Measurements from ENCODE around the gene MBD6. TPM values are rescaled to one million over a fixed set of nuclear protein-coding genes. Genes with fewer than 3 reads are reported as not detected.
A peak's percentile ranks its signal among the peaks of the same experiment; 100 is the strongest.

MBD6 gene
- total RNA-seq, 2 experiments from 2014 or later, result 23.9 to 110 TPM

DNA sequence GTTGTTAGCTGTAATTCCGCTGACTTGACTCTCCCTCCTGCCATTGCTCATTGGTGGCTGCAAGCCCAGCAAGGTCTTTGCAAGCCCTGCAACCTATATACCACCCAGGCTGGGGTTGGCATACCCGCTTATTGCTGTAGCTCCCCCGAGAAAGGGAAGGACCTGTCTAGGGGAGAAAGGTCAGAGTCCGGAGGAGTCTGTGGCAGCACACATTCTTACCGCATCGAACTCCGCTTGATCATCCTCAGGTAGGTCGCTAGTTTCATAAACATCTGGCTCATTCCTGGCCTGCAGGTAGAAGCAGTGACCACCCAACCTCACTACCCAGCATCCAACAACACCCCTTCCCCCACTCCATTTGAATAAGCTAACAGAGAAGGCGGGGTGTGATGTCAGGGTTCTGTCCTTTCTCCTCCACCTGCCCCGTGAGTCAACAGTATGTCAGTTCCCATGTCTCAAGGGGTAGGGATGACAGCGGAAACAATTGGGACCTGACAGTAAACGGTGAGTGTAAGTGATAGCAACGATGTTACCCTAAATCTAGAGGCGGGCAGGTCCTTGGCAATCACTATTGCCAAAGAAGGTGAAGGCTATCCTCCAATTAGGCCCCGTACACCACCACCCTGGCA, 23.3 kb downstream of the MBD6 start:
- H2AFZ ChIP-seq (ENCODE audit: low read length), result no peak overlapping the region
- intact Hi-C loops (cut with micrococcal nuclease; ENCODE audit: unreplicated experiment), result loop anchor here (2.0 kb wide), 1 partner anchor 23 kb away; the partner anchor contains the start of gene MBD6
- no peak for DNase-seq (ENCODE audit: low spot score)

DNA sequence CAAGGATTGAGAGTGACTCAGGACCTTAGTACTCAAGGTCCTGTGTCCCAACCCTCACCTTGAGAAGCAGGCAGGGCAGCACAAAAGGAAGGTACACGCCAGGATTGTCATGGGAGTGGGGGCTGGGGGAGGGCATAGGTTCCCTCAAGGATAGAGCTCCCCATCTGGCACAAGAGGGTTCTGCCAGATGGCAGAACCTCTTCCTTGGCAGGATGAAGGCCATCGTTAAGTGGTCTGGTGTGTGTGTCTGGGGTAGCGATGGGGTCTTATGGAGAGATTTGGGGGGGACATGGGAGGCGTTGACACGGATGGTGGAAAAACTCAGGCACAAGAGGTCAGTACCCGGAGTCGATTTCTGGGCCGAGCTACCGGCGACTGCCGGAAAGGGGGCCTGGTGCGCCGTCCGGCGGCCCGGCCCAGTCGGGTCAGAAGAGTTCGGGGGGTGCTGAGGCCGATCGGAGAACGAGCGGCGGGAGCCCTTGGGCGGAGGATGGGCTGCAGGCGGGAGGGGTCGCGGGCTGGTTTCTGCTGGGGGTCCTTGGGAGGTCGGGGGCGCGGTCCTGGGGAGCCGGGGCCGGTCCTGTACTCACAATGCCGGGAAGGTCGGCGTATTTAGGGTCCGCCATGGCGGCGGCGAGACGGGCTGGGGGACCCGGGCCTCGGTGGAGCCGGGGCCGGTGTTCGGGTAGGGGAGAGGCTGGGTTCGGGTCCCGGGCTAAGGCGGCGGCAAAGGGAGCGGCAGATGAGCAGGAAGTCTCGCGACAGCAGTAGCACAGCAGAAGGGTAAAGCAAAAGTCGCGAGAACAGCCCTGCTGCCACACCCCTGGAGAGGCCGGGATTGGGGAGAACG, 24.0 kb downstream of the MBD6 start, which contains the start of gene DCTN2:
DCTN2 (minus strand) TSS at position 755 of the 850 bp plus-strand sequence; CDS start at position 626, 129 bp downstream.
- Histone ChIP-seq H3K79me2 (ENCODE audit: insufficient read depth, low read depth, low read length) (peaks cover 16% of the 10 kb centered on the region; the same call in 1 of the 2 replicates), H3K9me2 (ENCODE audit: insufficient read depth, low read length) (no peaks in the 10 kb centered on the region), H4K20me1 (ENCODE audit: insufficient read depth, low read length) (no peaks in the 10 kb centered on the region), H3K27ac (ENCODE audit: low read depth, low read length, poor library complexity, severe bottlenecking) (peak within 1 kb of the TSS; percentile 11), H3K36me3 (ENCODE audit: insufficient read depth, low read length) (no peaks in the 10 kb centered on the region), H3K4me2 (ENCODE audit: low read length) (peak within 1 kb of the TSS; percentile 71), H2AFZ (ENCODE audit: low read length) (peak within 1 kb of the TSS; percentile 90), H3K4me3 (ENCODE audit: low read depth, low read length, poor library complexity, severe bottlenecking) (peak within 1 kb of the TSS; percentile 86), H3K9me3 (ENCODE audit: low read length) (no peaks in the 10 kb centered on the region), H3K4me1 (ENCODE audit: insufficient read depth, low read length, poor library complexity, severe bottlenecking) (peaks cover 23% of the 10 kb centered on the region)
- ChIA-PET CTCF (ENCODE audit: unreplicated experiment) (interaction anchor here (0.5 to 0.6 kb wide), 2 partner anchors 91 to 196 kb away, joined by 3 to 4 read pairs; partner anchors contain the start of gene INHBE), POLR2A (interaction anchor here (0.5 to 1.4 kb wide), 8 partner anchors 9 to 195 kb away, joined by 3 to 5 read pairs (median 4); partner anchors contain the start of gene DDIT3)
- intact Hi-C loops (cut with micrococcal nuclease; ENCODE audit: unreplicated experiment), result loop anchor here (2.0 kb wide), 1 partner anchor 24 kb away; the partner anchor contains the start of gene MBD6
- BruUV-seq (replicated peaks), result no TSS peak
- TF ChIP-seq EZH2phosphoT487 (IDR thresholded peaks at IDR 0.05; ENCODE audit: borderline replicate concordance, low read depth, low read length), result no peak
- TF ChIP-seq, protein P1, sequence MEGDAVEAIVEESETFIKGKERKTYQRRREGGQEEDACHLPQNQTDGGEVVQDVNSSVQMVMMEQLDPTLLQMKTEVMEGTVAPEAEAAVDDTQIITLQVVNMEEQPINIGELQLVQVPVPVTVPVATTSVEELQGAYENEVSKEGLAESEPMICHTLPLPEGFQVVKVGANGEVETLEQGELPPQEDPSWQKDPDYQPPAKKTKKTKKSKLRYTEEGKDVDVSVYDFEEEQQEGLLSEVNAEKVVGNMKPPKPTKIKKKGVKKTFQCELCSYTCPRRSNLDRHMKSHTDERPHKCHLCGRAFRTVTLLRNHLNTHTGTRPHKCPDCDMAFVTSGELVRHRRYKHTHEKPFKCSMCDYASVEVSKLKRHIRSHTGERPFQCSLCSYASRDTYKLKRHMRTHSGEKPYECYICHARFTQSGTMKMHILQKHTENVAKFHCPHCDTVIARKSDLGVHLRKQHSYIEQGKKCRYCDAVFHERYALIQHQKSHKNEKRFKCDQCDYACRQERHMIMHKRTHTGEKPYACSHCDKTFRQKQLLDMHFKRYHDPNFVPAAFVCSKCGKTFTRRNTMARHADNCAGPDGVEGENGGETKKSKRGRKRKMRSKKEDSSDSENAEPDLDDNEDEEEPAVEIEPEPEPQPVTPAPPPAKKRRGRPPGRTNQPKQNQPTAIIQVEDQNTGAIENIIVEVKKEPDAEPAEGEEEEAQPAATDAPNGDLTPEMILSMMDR (conservative IDR thresholded peaks at IDR 0.05; ENCODE audit: low read length), result peak; percentile 40
- DNase-seq (ENCODE audit: low spot score), result peak; percentile 97

More for the DNA sequence above, 23.3 kb downstream of the MBD6 start:
- Histone ChIP-seq H3K4me2 (ENCODE audit: low read length) (peak overlapping the region; percentile 71), H3K79me2 (ENCODE audit: insufficient read depth, low read depth, low read length) (peaks cover 16% of the 10 kb centered on the region; the same call in 1 of the 2 replicates), H3K9me3 (ENCODE audit: low read length) (no peaks in the 10 kb centered on the region), H3K27ac (ENCODE audit: low read depth, low read length, poor library complexity, severe bottlenecking) (no peak overlapping the region), H3K9me2 (ENCODE audit: insufficient read depth, low read length) (no peaks in the 10 kb centered on the region), H3K36me3 (ENCODE audit: insufficient read depth, low read length) (peaks cover 7% of the 10 kb centered on the region; the same call in 1 of the 2 replicates), H4K20me1 (ENCODE audit: insufficient read depth, low read length) (no peaks in the 10 kb centered on the region), H3K4me3 (ENCODE audit: low read depth, low read length, poor library complexity, severe bottlenecking) (peak overlapping the region; percentile 86), H3K4me1 (ENCODE audit: insufficient read depth, low read length, poor library complexity, severe bottlenecking) (peaks cover 23% of the 10 kb centered on the region)
- CTCF ChIA-PET (ENCODE audit: unreplicated experiment), result interaction anchor here (0.5 kb wide), 1 partner anchor 91 kb away, joined by 3 read pairs; the partner anchor contains the start of gene INHBE
- no TSS peak for BruUV-seq (replicated peaks)
- no peak for TF ChIP-seq EZH2phosphoT487 (IDR thresholded peaks at IDR 0.05; ENCODE audit: borderline replicate concordance, low read depth, low read length)
- TF ChIP-seq, protein P1 (conservative IDR thresholded peaks at IDR 0.05; ENCODE audit: low read length), result no peak
- POLR2A ChIA-PET, result interaction anchor here (1.1 to 1.4 kb wide), 3 partner anchors 9 to 21 kb away, joined by 3 to 4 read pairs (median 3); no protein-coding TSS in a partner anchor

Measured in OCI-LY7 (cell line).